H4 (cell line): ENCODE results near the gene NCK1. TPM values are rescaled to one million over a fixed set of nuclear protein-coding genes. Genes with fewer than 3 reads are reported as not detected.
A peak's percentile ranks its signal among the peaks of the same experiment; 100 is the strongest.

ENCODE experiments used
- DNase-seq: peaks from one replicate; pipeline ENCODE4 v3.0.0-alpha.2; 2015; ENCODE audit warnings: low spot score
- total RNA-seq: library from RNA; depleted of rRNA; stranded (reverse); fragments of >200 nt; shearing (Covaris generic); gene quantifications from 2 replicates; pipeline ENCODE4 v1.2.3, GENCODE V29; 2014; rRNA removed

Gene NCK1
- total RNA-seq: 44.7 and 79.9 TPM in 2 replicates

- DNase-seq: peak; percentile 99
Observed at GRCh38 chr3:136861890-136862616, at the start of gene NCK1. Gene NCK1, plus strand, starts transcription at chr3:136862208. Its CDS starts 65,794 bp downstream, at chr3:136928002.

- no peak for DNase-seq
Observed at GRCh38 chr3:136817448-136817847, 44.6 kb upstream of the NCK1 start.

GRCh38 chr3:136818191-136818768 lies 43.7 kb upstream of the NCK1 start:
- peak; percentile 80 for DNase-seq

GRCh38 chr3:136818769-136819391 lies 43.1 kb upstream of the NCK1 start, which contains the start of gene SLC35G2:
Gene SLC35G2, plus strand, starts transcription at chr3:136819126. Its CDS starts 35,335 bp downstream, at chr3:136854461.
- no peak for DNase-seq

- no peak for DNase-seq
Observed at GRCh38 chr3:136819392-136819730, 42.6 kb upstream of the NCK1 start.

GRCh38 chr3:136819731-136820679 lies 42.0 kb upstream of the NCK1 start:
- DNase-seq: no peak

GRCh38 chr3:136831461-136831860 lies 30.5 kb upstream of the NCK1 start:
- no peak for DNase-seq

GRCh38 chr3:136835089-136835812 lies 26.8 kb upstream of the NCK1 start:
- DNase-seq: no peak

GRCh38 chr3:136835813-136836510 lies 26.0 kb upstream of the NCK1 start:
- no peak for DNase-seq

- DNase-seq: no peak
Observed at GRCh38 chr3:136836511-136837156, 25.4 kb upstream of the NCK1 start.

- peak; percentile 64 for DNase-seq
Observed at GRCh38 chr3:136838641-136839555, 23.1 kb upstream of the NCK1 start.

GRCh38 chr3:136839556-136839931 lies 22.5 kb upstream of the NCK1 start:
- no peak for DNase-seq

- DNase-seq: no peak
Observed at GRCh38 chr3:136840252-136840651, 21.8 kb upstream of the NCK1 start.

GRCh38 chr3:136842294-136842693 lies 19.7 kb upstream of the NCK1 start:
- no peak for DNase-seq

GRCh38 chr3:136844724-136845123 lies 17.3 kb upstream of the NCK1 start:
- DNase-seq: no peak

- no peak for DNase-seq
Observed at GRCh38 chr3:136852180-136852579, 9.8 kb upstream of the NCK1 start.

GRCh38 chr3:136856665-136857064 lies 5.3 kb upstream of the NCK1 start:
- DNase-seq: no peak

GRCh38 chr3:136858381-136858780 lies 3.6 kb upstream of the NCK1 start:
- no peak for DNase-seq

GRCh38 chr3:136860541-136860940 lies 1.5 kb upstream of the NCK1 start:
- DNase-seq: no peak
